ENCODE measurements around the gene CCDC183.

DNA sequence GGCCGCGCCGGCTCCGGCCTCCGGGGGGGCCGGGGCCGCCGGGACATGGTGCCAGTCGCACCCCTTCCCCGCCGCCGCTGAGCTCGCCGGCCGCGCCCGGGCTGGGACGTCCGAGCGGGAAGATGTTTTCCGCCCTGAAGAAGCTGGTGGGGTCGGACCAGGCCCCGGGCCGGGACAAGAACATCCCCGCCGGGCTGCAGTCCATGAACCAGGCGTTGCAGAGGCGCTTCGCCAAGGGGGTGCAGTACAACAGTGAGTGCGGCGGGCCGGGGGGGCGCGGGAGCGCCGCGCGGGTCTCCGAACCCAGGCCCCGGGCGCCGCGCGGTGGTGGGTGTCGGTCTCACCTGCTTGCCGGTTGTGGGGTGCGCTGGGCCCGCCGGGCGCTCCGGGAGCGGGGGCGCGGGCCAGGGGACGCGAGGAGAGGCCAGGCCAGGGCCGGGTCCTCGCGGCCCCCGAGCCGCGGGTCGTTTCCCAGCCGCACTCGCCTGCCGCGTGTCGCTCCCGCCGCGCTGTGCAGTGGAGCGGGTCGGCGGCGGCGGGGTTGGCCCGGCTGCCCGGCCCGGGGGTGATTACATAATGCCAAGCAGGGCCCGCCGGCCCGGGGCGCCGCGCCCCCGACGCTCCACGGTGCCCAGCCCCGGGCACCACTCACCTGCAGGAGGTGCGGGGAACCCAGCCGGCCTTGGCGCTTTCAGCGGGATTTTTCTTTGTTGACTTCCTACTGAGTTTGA, 12.1 kb downstream of the CCDC183 start:
- TF ChIP-seq, protein P1, sequence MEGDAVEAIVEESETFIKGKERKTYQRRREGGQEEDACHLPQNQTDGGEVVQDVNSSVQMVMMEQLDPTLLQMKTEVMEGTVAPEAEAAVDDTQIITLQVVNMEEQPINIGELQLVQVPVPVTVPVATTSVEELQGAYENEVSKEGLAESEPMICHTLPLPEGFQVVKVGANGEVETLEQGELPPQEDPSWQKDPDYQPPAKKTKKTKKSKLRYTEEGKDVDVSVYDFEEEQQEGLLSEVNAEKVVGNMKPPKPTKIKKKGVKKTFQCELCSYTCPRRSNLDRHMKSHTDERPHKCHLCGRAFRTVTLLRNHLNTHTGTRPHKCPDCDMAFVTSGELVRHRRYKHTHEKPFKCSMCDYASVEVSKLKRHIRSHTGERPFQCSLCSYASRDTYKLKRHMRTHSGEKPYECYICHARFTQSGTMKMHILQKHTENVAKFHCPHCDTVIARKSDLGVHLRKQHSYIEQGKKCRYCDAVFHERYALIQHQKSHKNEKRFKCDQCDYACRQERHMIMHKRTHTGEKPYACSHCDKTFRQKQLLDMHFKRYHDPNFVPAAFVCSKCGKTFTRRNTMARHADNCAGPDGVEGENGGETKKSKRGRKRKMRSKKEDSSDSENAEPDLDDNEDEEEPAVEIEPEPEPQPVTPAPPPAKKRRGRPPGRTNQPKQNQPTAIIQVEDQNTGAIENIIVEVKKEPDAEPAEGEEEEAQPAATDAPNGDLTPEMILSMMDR (IDR thresholded peaks at IDR 0.05; ENCODE audit: low read depth, low read length, poor library complexity, severe bottlenecking) = no peak
- no peak for TF ChIP-seq EZH2phosphoT487 (IDR thresholded peaks at IDR 0.05; ENCODE audit: borderline replicate concordance, low read length)

All from DOHH2 (cell line).